HG02759 (cell line): Measurements from ENCODE around the gene RACK1.

Experiments
- ATAC-seq: cut with Tn5 transposase; IDR thresholded peaks from one replicate; pipeline ENCODE4 v1.9.1; 2021; ENCODE audit warnings: mild to moderate bottlenecking, moderate library complexity; ENCODE audit not compliant: unreplicated experiment

RACK1 gene

DNA sequence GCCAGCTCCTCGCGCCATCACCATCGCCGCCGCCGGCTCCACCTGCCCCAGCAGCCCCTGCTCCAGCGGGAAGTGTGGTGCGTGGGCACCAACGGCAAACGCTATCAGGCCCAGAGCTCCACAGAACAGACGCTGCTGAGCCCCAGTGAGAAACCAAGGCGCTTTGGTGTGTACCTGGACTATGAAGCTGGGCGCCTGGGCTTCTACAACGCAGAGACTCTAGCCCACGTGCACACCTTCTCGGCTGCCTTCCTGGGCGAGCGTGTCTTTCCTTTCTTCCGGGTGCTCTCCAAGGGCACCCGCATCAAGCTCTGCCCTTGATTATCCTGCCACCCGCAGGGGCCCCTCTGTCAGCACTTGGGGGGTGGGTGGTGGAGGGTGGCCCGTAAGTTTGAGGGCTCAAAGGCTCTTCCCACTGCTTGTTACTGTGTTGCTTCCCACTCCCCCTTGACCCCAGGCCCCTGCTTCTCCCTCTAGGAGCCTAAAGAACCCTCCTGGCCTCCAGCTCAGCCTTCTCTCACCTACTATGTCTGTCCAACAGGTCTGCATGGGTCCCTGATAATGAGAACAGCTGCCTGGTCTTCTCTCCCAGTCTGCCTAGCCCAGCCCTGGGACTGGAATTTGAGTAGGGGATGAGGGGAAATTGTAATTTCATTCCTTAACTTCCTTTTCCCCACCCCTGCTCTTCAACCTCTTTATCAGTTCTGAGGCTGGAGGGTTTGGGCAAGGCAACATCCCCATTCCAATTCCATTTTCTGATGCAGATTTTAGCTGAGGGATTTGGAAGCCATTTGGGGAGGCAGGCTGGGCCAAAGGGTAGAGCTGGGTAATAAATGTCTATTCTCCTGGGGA is 9.0 kb downstream of the RACK1 start:
- no peak for ATAC-seq

DNA sequence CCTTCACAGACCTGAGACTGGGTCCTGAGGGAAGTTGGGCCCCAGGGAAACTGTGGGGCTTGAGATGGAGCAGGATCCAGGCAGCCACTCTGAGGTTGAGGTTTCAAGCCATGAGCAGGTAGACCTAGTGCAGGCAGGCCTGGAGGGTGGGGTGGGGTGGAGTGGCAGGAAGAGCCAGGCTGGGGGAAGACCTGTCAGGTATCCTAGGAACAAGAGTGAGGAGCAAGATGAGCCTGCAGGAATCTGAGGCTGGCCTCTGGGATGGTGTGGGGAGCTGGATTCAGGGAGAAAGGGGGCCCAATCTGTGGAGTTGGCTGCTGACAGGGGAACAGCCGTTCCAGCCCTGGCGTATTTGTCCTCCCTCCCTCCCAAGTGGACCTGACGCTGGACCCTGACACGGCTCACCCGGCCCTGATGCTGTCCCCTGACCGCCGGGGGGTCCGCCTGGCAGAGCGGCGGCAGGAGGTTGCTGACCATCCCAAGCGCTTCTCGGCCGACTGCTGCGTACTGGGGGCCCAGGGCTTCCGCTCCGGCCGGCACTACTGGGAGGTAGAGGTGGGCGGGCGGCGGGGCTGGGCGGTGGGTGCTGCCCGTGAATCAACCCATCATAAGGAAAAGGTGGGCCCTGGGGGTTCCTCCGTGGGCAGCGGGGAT is 9.8 kb downstream of the RACK1 start:
- no peak for ATAC-seq

- no peak for ATAC-seq
Measured at GRCh38 chr5:181233088-181233800, 10.5 kb downstream of the RACK1 start.

- ATAC-seq: no peak
Measured at GRCh38 chr5:181232593-181232992, 11.1 kb downstream of the RACK1 start.

DNA sequence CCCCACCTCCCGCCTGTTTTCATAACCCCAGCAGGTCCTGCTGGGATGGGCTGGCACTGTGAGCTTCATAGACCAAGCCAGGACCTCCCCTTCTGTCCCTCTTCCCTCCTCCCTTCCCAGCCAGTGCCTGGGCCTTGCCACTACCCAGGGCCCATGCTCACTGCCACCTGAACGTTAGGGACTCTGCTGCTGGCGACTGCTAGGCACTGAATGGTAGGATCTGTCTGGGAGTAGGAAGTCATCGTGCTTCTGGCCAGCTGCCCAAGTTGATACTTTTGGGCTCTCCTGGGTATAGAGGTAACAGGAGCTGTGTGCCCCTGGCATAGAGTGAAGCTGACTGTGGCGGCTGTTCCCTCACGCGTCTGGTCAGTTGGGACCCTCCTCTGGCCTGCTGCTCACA is 12.3 kb downstream of the RACK1 start:
- ATAC-seq: no peak

DNA sequence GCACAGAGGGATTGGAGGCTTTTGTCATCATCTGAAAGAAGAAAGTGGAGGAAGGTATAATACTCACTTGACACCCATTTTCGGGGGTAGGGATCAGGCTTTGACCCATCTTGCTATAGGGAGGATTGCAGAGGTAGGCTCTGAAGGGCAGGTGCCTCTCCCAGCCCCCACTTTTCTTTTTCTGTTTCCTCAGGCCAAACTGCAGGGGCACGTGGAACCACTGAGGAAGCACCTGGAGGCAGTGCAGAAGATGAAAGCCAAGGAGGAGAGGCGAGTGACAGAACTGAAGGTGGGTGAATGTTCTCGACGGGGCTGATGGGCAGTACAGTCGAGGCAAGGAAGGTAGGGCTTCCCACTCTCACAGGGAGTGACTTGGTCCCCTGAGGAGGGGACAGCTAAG is 13.2 kb downstream of the RACK1 start:
- no peak for ATAC-seq

GRCh38 chr5:181229996-181230395 is 13.7 kb downstream of the RACK1 start:
- ATAC-seq: no peak

- no peak for ATAC-seq
Measured at GRCh38 chr5:181224390-181225229, 19.1 kb downstream of the RACK1 start.

DNA sequence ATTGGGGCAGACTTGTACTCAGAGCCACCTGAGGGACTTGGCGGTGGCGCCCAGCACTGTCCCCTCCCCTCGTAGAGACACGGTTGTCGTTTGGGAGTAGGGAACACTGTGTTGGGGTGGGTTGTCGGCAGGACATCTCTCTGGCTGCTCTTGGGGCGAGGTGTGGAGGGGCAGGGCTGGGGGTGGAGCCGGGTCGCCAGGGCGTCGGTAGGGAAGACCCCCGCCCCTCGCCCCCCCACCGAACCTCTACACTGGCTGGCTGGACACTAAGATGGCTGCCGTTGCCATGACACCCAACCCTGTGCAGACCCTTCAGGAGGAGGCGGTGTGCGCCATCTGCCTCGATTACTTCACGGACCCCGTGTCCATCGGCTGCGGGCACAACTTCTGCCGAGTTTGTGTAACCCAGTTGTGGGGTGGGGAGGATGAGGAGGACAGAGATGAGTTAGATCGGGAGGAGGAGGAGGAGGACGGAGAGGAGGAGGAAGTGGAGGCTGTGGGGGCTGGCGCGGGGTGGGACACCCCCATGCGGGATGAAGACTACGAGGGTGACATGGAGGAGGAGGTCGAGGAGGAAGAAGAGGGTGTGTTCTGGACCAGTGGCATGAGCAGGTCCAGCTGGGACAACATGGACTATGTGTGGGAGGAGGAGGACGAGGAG is 19.8 kb downstream of the RACK1 start:
- peak; percentile 3 for ATAC-seq

- peak; percentile 63 for ATAC-seq
Measured at GRCh38 chr5:181223058-181223728, 20.5 kb downstream of the RACK1 start, which contains the start of gene TRIM41. Gene TRIM41, plus strand, starts transcription at chr5:181223281. Its CDS starts 719 bp downstream, at chr5:181224000.

GRCh38 chr5:181222630-181223057 is 21.1 kb downstream of the RACK1 start:
- no peak for ATAC-seq

- peak; percentile 38 for ATAC-seq
Measured at GRCh38 chr5:181221792-181222629, 21.7 kb downstream of the RACK1 start.

DNA sequence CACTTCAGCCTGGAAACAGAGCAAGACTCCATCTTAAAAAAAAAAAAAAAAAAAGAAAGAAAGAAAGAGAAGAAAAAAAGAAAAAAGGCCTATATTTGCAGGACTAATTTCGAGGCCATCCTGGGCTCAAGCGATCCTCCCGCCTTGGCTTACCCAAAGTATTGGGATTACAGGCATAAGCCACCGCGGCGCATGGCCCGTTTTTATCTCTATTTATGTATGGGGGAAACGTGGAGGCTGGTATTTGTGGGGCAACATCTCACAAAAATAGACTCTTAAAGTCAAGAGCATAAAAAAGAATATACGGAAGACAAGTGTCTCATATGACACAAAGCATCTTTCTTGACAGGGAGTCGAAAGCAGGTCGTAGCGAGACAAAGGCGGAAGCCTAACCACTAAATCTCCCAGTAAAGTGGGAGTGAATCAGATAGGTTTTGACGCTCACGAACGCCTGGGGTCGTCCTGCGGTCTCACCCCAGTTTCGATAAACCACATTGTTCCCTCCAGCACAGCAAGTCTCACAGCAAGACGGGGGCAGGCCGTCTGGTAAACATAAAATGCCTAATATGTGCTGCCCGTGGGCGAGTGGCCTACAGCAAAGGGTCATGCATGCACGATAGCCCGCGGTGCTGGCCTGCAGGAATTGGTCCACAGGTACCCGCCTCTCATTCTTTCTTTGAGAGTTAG is 22.5 kb downstream of the RACK1 start:
- no peak for ATAC-seq

DNA sequence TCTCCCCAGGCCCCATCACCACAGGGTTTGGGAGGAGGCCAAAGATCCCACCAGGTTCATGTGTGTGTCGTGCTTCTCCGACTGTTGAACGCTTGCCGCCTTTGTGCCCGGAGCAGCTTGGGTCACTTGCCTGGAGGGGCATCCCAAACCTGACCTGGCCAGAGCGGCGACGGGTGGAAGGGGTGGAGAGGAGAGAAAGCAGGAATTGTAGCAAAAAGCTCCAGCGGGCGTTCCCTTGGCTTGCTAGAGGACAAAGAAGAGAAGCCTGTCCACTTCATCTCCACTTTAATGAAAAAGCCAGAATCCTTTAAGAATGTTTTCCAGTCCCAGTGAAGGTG is 23.6 kb downstream of the RACK1 start:
- no peak for ATAC-seq

- ATAC-seq: no peak
Measured at GRCh38 chr5:181219262-181220177, 24.2 kb downstream of the RACK1 start.

DNA sequence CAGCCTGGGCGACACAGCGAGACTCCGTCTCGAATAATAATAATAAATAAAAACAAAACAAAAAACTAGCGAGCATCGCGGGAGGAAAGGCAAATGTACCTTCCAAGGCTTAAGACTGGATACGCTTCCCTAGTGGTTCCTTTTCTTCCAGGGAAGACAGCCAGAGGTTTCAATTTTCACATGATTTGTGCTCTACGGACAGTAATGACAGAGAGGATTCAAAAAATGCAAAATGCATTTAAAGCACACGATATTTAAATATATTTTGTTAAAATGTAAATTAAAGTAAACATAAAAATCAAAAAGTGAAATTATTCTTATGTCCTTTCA is 24.9 kb downstream of the RACK1 start:
- no peak for ATAC-seq

- ATAC-seq: no peak
Measured at GRCh38 chr5:181217803-181218062, 26.0 kb downstream of the RACK1 start.
